Globus pallidus (tissue), 1 donor: ENCODE measurements around the gene CSNK1D.

ENCODE experiments used
- DNase-seq: peaks from one replicate; pipeline ENCODE4 v3.0.0-alpha.2; 2015; ENCODE audit warnings: low spot score

Gene CSNK1D

DNA sequence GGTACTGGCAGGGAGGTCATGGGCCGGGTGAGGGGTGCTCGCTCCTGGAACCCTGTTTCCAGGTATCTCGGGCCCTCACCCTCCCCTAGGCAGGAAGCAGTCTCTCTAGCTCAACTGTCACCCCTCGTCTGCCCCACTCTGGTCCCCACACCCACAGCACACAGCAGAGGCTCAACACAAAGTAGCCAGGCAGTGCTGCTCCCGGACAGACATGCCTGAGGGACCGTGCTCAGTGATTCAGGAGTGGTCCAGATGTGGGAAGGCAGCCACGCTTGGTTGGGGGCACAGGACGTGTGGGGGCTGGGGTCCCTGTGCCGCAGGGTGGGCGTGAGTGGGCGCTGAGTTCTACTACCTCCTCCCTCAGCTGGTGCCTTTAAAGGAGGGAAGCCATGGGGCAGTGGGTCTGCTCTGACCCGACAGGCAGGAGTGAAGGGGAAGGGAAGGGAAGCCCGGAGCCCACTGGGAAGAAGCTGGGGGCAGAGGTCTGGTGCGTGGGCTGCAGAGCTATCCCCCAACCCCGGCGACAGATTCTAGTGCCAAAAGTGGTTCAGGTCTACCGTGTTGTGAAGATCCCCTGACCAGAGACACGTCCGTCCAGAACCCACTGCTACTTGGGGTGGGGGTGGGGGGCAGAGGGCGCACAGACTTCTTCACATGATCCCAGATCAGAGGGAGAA is 32.9 kb downstream of the CSNK1D start:
- DNase-seq, result no peak

- DNase-seq, result no peak
Observed at GRCh38 chr17:82239926-82240505, 33.5 kb downstream of the CSNK1D start.

DNA sequence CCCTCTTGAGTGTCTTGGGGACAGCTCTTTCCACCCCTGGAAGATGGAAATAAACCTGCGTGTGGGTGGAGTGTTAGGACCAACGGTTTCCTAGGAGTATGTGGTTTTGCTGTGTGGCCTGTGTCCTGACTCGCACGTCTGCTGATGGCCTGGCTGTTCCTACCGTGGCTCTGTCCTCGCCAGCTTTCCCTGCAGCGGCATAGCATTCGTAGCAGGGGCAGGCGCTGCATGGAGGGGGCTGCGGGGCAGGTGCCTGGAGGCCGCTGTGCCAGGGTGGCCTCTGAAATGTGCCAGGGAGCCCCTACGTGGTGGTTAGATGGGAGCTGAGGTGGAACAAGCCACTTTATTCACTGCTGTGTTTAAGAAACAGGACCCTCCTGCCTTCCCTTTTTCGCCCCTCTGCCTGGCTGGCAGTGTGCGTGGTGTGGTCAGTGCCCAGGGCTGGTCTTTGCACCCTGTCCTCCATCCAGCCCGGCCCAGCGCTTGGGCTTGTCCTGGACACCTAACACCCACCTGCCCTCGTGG is 34.0 kb downstream of the CSNK1D start:
- no peak for DNase-seq

DNA sequence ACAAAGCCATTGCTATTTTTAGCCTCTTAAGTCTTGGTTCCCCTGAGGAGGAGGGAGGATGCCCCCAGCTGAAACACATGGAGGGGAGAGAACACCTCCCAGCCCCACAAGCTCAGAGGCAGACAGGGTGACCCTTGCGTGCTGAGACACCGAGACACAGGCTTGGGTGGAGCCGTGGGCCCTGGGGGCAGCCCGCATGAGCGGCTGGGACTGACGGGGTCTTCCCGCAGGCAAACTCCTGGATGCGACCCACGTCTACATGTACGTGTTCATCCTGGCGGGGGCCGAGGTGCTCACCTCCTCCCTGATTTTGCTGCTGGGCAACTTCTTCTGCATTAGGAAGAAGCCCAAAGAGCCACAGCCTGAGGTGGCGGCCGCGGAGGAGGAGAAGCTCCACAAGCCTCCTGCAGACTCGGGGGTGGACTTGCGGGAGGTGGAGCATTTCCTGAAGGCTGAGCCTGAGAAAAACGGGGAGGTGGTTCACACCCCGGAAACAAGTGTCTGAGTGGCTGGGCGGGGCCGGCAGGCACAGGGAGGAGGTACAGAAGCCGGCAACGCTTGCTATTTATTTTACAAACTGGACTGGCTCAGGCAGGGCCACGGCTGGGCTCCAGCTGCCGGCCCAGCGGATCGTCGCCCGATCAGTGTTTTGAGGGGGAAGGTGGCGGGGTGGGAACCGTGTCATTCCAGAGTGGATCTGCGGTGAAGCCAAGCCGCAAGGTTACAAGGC is 34.9 kb downstream of the CSNK1D start:
- no peak for DNase-seq

DNA sequence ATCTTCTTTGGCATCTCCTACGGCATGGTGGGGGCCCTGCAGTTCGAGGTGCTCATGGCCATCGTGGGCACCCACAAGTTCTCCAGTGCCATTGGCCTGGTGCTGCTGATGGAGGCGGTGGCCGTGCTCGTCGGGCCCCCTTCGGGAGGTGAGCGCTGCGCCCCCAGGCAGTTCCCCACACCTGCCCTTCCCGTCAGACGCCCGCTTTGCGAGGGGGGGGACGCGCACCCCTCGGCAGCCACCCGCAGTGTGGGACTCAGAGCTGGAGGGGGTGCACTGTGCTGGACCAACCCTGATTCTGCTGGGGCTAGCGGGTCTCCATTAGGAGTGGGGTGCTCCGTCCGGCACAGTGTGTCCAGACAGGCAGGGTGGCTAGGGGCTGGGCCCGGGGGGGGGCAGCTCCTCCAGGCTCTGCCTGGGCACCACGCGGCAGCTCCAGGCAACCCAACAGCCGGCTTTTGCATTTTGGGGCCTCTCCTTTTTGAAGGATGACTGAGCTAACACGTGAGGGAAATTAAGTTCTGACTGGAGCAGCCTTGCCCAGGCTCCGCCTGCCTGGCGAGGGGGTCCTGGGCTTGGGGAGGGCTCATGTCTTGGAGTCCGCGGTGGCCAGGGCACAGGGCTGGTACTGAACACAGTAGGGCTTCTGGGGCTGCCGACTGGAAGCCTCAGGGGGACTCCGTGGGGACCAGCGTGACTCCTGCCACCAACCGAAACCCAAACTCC is 35.6 kb downstream of the CSNK1D start:
- DNase-seq, result no peak

GRCh38 chr17:82237083-82237745 is 36.3 kb downstream of the CSNK1D start:
- DNase-seq, result no peak

DNA sequence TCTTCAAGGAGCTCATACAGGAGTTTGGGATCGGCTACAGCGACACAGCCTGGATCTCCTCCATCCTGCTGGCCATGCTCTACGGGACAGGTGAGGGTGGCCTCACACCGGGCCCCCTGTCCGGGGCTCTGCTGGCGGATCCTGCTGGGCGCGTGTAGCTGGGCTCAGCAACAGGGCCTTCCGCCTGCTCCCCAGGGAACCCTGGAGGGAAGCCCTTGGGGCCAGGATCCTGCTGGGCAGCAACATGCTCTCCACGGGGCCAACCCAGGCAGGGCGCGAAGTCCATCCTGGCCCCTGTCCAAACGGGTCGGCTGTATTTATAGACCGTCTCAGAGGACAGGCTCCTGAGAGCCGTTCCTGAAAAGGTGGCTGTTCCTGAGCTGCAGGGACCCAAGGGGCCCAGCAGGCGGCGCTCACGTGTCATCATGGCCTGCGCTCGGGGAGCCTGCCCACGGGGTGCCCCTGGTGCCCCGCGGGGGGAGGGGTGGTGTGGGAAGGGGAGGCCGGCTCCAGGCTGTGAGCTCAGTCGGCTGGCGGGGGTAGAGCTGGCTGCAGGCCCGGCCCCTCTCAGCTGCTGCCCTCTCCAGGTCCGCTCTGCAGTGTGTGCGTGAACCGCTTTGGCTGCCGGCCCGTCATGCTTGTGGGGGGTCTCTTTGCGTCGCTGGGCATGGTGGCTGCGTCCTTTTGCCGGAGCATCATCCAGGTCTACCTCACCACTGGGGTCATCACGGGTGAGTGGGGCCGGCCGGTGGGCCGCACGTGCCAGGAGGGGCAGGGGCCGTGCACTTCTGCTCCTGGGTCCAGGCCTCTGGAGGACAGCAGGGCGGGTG is 37.1 kb downstream of the CSNK1D start:
- peak; percentile 66 for DNase-seq

DNA sequence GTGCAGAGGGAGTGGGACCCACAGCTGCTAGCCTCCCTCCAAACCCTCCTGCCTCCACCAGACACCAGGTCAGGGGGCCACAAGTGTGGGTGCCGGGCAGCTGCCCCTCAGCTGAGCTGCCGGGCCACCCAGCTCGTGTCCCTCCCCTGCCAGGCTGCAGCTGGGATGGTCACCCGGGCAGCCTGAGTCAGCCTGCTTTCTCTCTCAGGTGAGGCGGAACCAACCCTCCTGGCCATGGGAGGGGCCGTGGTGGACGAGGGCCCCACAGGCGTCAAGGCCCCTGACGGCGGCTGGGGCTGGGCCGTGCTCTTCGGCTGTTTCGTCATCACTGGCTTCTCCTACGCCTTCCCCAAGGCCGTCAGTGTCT is 37.7 kb downstream of the CSNK1D start:
- no peak for DNase-seq

DNA sequence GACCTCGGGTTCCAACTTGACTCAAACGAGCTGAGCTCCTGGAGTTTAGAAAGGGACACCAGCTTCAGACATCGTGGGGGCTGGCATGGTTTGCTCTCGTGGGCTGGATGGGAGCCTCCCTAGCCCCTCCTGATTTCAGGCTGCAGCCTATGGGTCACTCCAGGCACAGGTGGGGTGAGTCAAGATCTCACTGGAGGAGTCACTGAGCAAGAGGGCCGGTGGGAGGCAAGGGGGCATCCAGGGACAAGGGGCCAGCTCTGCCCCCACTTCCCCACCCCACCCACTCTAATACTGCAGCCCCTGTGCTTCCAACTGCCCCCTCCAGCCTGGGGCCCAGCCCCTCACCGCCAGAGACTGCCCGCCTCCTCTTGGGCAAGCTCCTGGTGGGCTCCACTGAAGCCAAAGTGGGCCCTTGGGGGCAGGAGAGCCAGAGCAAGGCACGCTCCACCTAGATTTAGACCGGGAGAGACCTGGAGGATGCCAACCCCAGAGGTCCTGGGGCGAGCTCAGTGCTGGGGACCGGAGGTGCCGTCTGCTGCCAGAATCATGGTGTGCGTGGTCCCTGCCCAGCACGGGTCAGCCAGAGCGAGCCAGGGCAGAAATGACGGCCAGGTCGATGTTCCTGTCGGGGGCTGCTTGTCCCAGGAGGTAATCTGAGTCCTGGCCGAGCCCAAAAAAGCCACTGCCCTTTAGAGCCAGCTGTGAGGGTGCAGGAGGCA is 38.3 kb downstream of the CSNK1D start:
- DNase-seq, result no peak

GRCh38 chr17:82234211-82235055 is 39.1 kb downstream of the CSNK1D start:
- no peak for DNase-seq

GRCh38 chr17:82232876-82233785 is 40.4 kb downstream of the CSNK1D start:
- no peak for DNase-seq

DNA sequence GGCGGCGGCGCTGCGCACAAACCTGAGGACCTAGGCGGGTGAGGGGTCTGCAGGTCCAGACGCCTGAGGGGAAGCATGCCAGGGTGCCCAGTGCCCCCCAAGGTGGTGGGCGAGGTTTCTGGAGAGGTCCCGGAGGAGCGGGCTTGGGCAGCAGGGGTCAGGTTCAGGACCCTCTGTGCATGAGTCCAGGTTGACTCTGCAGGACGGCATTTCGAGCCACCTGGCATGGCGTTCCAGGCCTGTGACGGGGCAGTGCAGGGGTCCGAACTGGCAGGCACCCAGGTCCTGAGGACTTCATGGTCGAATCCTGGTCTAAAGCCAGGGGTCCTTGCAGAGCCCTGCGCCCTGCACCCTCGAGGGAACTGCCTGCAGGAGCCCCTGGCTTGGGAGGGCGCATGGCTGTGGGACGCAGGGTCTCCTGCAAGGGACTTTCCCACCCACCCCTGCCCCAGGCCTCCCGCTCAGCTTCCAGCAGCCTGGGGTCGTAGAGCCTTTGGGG is 41.1 kb downstream of the CSNK1D start:
- no peak for DNase-seq

DNA sequence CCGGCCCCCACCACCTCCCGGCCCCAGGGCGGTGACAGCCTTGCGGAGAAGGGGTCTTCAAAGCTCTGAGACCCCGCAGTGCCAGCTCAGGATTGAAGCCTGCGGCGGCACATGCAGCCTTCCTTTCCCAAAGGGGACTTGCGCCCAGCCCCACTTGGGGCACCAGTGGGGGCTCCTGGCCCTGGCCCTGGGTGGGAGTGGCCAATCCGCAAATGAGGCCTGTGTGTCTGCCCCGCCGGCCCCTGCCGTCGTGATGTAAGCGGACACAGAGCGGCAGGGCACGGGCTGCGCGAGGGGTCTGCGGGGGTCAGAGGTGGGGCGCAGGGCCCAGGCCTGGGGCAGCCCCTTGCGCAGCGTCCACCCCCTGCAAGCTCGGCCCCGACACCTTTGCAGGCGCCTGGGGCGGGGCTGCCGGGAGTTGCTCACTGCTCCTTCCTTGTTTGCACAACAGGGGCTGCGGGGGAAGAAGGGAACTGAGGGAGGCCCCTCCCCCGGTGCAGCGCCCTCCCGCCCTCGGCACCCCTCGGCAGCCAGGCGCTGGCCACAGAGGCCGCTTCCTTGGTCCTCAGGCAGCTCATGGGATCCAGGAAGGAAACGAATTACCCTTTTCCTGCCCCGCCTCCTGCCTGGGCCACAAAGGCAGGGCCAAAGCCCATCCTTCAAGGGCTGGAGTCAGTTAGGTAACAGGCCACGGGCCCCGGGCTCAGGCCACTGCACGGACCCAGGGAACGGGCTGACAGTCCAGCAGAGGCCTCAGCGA is 41.8 kb downstream of the CSNK1D start:
- DNase-seq, result no peak

DNA sequence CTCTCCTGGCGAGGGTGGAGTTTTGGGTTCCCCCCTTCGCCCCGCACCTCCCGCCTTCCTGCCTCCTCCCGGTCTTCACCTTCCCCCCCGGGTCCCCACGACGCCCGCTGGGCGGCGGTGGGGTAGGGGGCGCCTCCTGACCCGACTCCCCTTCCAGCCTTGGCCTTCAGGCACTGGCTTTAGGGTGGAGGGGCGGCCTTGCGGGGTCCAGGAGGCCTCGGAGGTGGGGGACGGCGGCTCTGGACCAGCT is 42.3 kb downstream of the CSNK1D start:
- no peak for DNase-seq

GRCh38 chr17:82230609-82231311 is 42.7 kb downstream of the CSNK1D start:
- DNase-seq, result no peak

- DNase-seq, result no peak
Observed at GRCh38 chr17:82229698-82230608, 43.5 kb downstream of the CSNK1D start.
